ENCODE results near the gene ST14.

The ST14 gene

GRCh38 chr11:130178441-130179339, 19.1 kb downstream of the ST14 start:
- Histone ChIP-seq H3K9ac (ENCODE audit: low read length) (no peak overlapping the region), H3K18ac (ENCODE audit: low read depth in 1 of 2, low read length in 2 of 2) (no peak overlapping the region), H2AFZ (ENCODE audit: low read depth, low read length) (no peak overlapping the region), H2BK5ac (ENCODE audit: low read depth, low read length, poor library complexity, severe bottlenecking) (no peak overlapping the region), H3K14ac (ENCODE audit: low read length in 2 of 2) (no peak overlapping the region), H2AK5ac (ENCODE audit: low read length, severe bottlenecking) (no peak overlapping the region), H4K91ac (ENCODE audit: low read length) (no peak overlapping the region), H3K36me3 (ENCODE audit: control insufficient read depth in 1 of 2, insufficient read depth in 2 of 2, low read depth in 1 of 2, low read length in 2 of 2) (no peaks in the 10 kb centered on the region), H2BK120ac (ENCODE audit: low read depth, low read length) (no peak overlapping the region), H3K27ac (ENCODE audit: low read length, poor library complexity, severe bottlenecking) (no peak overlapping the region), H3K4ac (ENCODE audit: low read depth in 1 of 2, low read length in 2 of 2) (no peak overlapping the region), H3K79me1 (replicated peaks; ENCODE audit: low read length, poor library complexity, severe bottlenecking) (no peaks in the 10 kb centered on the region), H3K9me3 (ENCODE audit: control insufficient read depth, low read length) (peaks cover 7% of the 10 kb centered on the region), H4K8ac (ENCODE audit: low read length) (no peak overlapping the region), H3K4me3 (ENCODE audit: insufficient read depth in 1 of 2, low read depth in 1 of 2, low read length in 2 of 2) (no peak overlapping the region), H3K27me3 (ENCODE audit: control insufficient read depth in 1 of 2, insufficient read depth in 1 of 2, low read length in 2 of 2) (peaks cover 4 to 7% of the 10 kb centered on the region in 2 experiments), H3K4me1 (ENCODE audit: control insufficient read depth, insufficient read depth, low read depth, low read length) (peaks cover 23% of the 10 kb centered on the region), H3K23ac (ENCODE audit: low read length in 2 of 2) (no peak overlapping the region), H2BK15ac (ENCODE audit: low read depth, poor library complexity, severe bottlenecking) (no peak overlapping the region), H3K4me2 (ENCODE audit: low read length, poor library complexity, severe bottlenecking) (no peak overlapping the region), H2BK12ac (ENCODE audit: low read length in 2 of 2) (no peak overlapping the region)
- WGBS, result 86% methylated on average over 16 of the region's 16 CpGs
- no peak for DNase-seq

GRCh38 chr11:130179396-130180306, 20.1 kb downstream of the ST14 start:
- DNase-seq, result no peak
- Histone ChIP-seq H3K4ac (ENCODE audit: low read depth in 1 of 2, low read length in 2 of 2) (no peak overlapping the region), H3K9ac (ENCODE audit: low read length) (no peak overlapping the region), H3K18ac (ENCODE audit: low read depth in 1 of 2, low read length in 2 of 2) (no peak overlapping the region), H4K8ac (ENCODE audit: low read length) (no peak overlapping the region), H2AK5ac (ENCODE audit: low read length, severe bottlenecking) (no peak overlapping the region), H2AFZ (ENCODE audit: low read depth, low read length) (no peak overlapping the region), H3K4me3 (ENCODE audit: insufficient read depth in 1 of 2, low read depth in 1 of 2, low read length in 2 of 2) (no peak overlapping the region), H3K27me3 (ENCODE audit: control insufficient read depth in 1 of 2, insufficient read depth in 1 of 2, low read length in 2 of 2) (peaks cover 3 to 7% of the 10 kb centered on the region in 2 experiments), H3K4me2 (ENCODE audit: low read length, poor library complexity, severe bottlenecking) (no peak overlapping the region), H3K23ac (ENCODE audit: low read length in 2 of 2) (no peak overlapping the region), H3K9me3 (ENCODE audit: control insufficient read depth, low read length) (peaks cover 5% of the 10 kb centered on the region), H2BK120ac (ENCODE audit: low read depth, low read length) (no peak overlapping the region), H3K36me3 (ENCODE audit: control insufficient read depth in 1 of 2, insufficient read depth in 2 of 2, low read depth in 1 of 2, low read length in 2 of 2) (no peaks in the 10 kb centered on the region), H3K14ac (ENCODE audit: low read length in 2 of 2) (no peak overlapping the region), H3K4me1 (ENCODE audit: control insufficient read depth, insufficient read depth, low read depth, low read length) (peaks cover 23% of the 10 kb centered on the region), H2BK5ac (ENCODE audit: low read depth, low read length, poor library complexity, severe bottlenecking) (no peak overlapping the region), H3K79me1 (replicated peaks; ENCODE audit: low read length, poor library complexity, severe bottlenecking) (no peaks in the 10 kb centered on the region), H3K27ac (ENCODE audit: low read length, poor library complexity, severe bottlenecking) (no peak overlapping the region), H2BK12ac (ENCODE audit: low read length in 2 of 2) (no peak overlapping the region), H2BK15ac (ENCODE audit: low read depth, poor library complexity, severe bottlenecking) (no peak overlapping the region), H4K91ac (ENCODE audit: low read length) (no peak overlapping the region)
- WGBS, result 90% methylated on average over 21 of the region's 21 CpGs

- 78% methylated on average over 3 of the region's 4 CpGs for WGBS
- H2AFZ ChIP-seq (ENCODE audit: low read depth, low read length), result no peak overlapping the region
- H4K91ac ChIP-seq (ENCODE audit: low read length), result no peak overlapping the region
- H3K79me1 ChIP-seq (replicated peaks; ENCODE audit: low read length, poor library complexity, severe bottlenecking), result no peaks in the 10 kb centered on the region
- no peaks in the 10 kb centered on the region for H3K9me3 ChIP-seq (ENCODE audit: control insufficient read depth, low read length)
- no peak overlapping the region for H3K4me2 ChIP-seq (ENCODE audit: low read length, poor library complexity, severe bottlenecking)
- H3K4me1 ChIP-seq (ENCODE audit: control insufficient read depth, insufficient read depth, low read depth, low read length), result peaks cover 23% of the 10 kb centered on the region
- H3K18ac ChIP-seq (ENCODE audit: low read depth in 1 of 2, low read length in 2 of 2), result no peak overlapping the region
- no peak overlapping the region for H4K8ac ChIP-seq (ENCODE audit: low read length)
- H2BK12ac ChIP-seq (ENCODE audit: low read length in 2 of 2), result no peak overlapping the region
- H3K9ac ChIP-seq (ENCODE audit: low read length), result no peak overlapping the region
- H3K27ac ChIP-seq (ENCODE audit: low read length, poor library complexity, severe bottlenecking), result no peak overlapping the region
- no peak overlapping the region for H3K4ac ChIP-seq (ENCODE audit: low read depth in 1 of 2, low read length in 2 of 2)
- no peak overlapping the region for H2BK15ac ChIP-seq (ENCODE audit: low read depth, poor library complexity, severe bottlenecking)
- no peak overlapping the region for H2BK5ac ChIP-seq (ENCODE audit: low read depth, low read length, poor library complexity, severe bottlenecking)
- H2AK5ac ChIP-seq (ENCODE audit: low read length, severe bottlenecking), result no peak overlapping the region
- no peak overlapping the region for H2BK120ac ChIP-seq (ENCODE audit: low read depth, low read length)
- DNase-seq, result no peak
- peaks cover 0 to 4% of the 10 kb centered on the region in 2 experiments for H3K27me3 ChIP-seq (ENCODE audit: control insufficient read depth in 1 of 2, insufficient read depth in 1 of 2, low read length in 2 of 2)
- no peak overlapping the region for H3K4me3 ChIP-seq (ENCODE audit: insufficient read depth in 1 of 2, low read depth in 1 of 2, low read length in 2 of 2)
- H3K36me3 ChIP-seq (ENCODE audit: control insufficient read depth in 1 of 2, insufficient read depth in 2 of 2, low read depth in 1 of 2, low read length in 2 of 2), result no peaks in the 10 kb centered on the region
- no peak overlapping the region for H3K23ac ChIP-seq (ENCODE audit: low read length in 2 of 2)
- H3K14ac ChIP-seq (ENCODE audit: low read length in 2 of 2), result no peak overlapping the region
Measured at GRCh38 chr11:130180491-130180890, 20.9 kb downstream of the ST14 start.

- Histone ChIP-seq H3K9ac (ENCODE audit: low read length) (no peak overlapping the region), H3K4me2 (ENCODE audit: low read length, poor library complexity, severe bottlenecking) (no peak overlapping the region), H2BK120ac (ENCODE audit: low read depth, low read length) (no peak overlapping the region), H3K4ac (ENCODE audit: low read depth in 1 of 2, low read length in 2 of 2) (no peak overlapping the region), H3K27me3 (ENCODE audit: control insufficient read depth in 1 of 2, insufficient read depth in 1 of 2, low read length in 2 of 2) (peaks cover 0 to 4% of the 10 kb centered on the region in 2 experiments), H4K8ac (ENCODE audit: low read length) (no peak overlapping the region), H2BK12ac (ENCODE audit: low read length in 2 of 2) (no peak overlapping the region), H3K27ac (ENCODE audit: low read length, poor library complexity, severe bottlenecking) (no peak overlapping the region), H3K36me3 (ENCODE audit: control insufficient read depth in 1 of 2, insufficient read depth in 2 of 2, low read depth in 1 of 2, low read length in 2 of 2) (no peaks in the 10 kb centered on the region), H2BK5ac (ENCODE audit: low read depth, low read length, poor library complexity, severe bottlenecking) (no peak overlapping the region), H2BK15ac (ENCODE audit: low read depth, poor library complexity, severe bottlenecking) (no peak overlapping the region), H2AK5ac (ENCODE audit: low read length, severe bottlenecking) (peak overlapping the region; percentile 9), H3K9me3 (ENCODE audit: control insufficient read depth, low read length) (no peaks in the 10 kb centered on the region), H4K91ac (ENCODE audit: low read length) (no peak overlapping the region), H3K79me1 (replicated peaks; ENCODE audit: low read length, poor library complexity, severe bottlenecking) (no peaks in the 10 kb centered on the region), H3K14ac (ENCODE audit: low read length in 2 of 2) (peak overlapping the region in 1 of 2 experiments; percentile 48), H3K18ac (ENCODE audit: low read depth in 1 of 2, low read length in 2 of 2) (no peak overlapping the region), H3K4me3 (ENCODE audit: insufficient read depth in 1 of 2, low read depth in 1 of 2, low read length in 2 of 2) (no peak overlapping the region), H3K4me1 (ENCODE audit: control insufficient read depth, insufficient read depth, low read depth, low read length) (peaks cover 23% of the 10 kb centered on the region), H3K23ac (ENCODE audit: low read length in 2 of 2) (no peak overlapping the region), H2AFZ (ENCODE audit: low read depth, low read length) (no peak overlapping the region)
- WGBS, result 86% methylated on average over 8 of the region's 8 CpGs
- DNase-seq, result no peak
Measured at GRCh38 chr11:130180896-130181294, 21.3 kb downstream of the ST14 start.

Measured in mesenchymal stem cell (in vitro differentiated cells and primary cell).